PC-3 (cell line): ENCODE results near the gene OR52I1. TPM values are rescaled to one million over a fixed set of nuclear protein-coding genes. Genes with fewer than 3 reads are reported as not detected.

Experiments
- ATAC-seq: fragments of 200-7000 bp; cut with Tn5 transposase; 2 replicates; pipeline ENCODE4 v1.9.1; 2020; ENCODE audit warnings: mild to moderate bottlenecking, moderate library complexity
- BruUV-seq: library from RNA; stranded (reverse); fragments of 400-500 nt; replicated peaks from 2 replicates; lab custom pipeline; 2021; lab: Mats Ljungman, UMichigan
- CTCF ChIA-PET: fragments of 300-600 bp; sonication (Branson Sonifier 250); formaldehyde crosslinking; loops from one replicate; lab custom pipeline; 2022; ENCODE audit warnings: antibody characterized with exemption; lab: Charles Lee
- POLR2A ChIA-PET: fragments of 300-600 bp; sonication (Branson Sonifier 250); formaldehyde crosslinking; loops from one replicate; lab custom pipeline; 2022; ENCODE audit warnings: antibody characterized with exemption; ENCODE audit not compliant: unreplicated experiment; lab: Charles Lee
- DNase-seq: peaks from one replicate; pipeline ENCODE4 v3.0.0-alpha.2; 2015
- H2AFZ ChIP-seq: fragments of 300-600 bp; sonication (generic); 2 replicates; pipeline ENCODE4 v1.6.0; 2016; ENCODE audit warnings: antibody characterized with exemption, low read length
- H3F3A ChIP-seq: fragments of 300-600 bp; sonication (generic); one replicate; pipeline ENCODE4 v1.6.0; 2017; ENCODE audit warnings: antibody characterized with exemption, low read length, control low read depth, mild to moderate bottlenecking; ENCODE audit not compliant: unreplicated experiment
- H3K27ac ChIP-seq: fragments of 300-600 bp; sonication (generic); 2 replicates; pipeline ENCODE4 v1.5.1; 2016; ENCODE audit warnings: mild to moderate bottlenecking, low read length
- H3K27me3 ChIP-seq: fragments of 300-600 bp; sonication (generic); 2 replicates; pipeline ENCODE4 v1.6.1; 2016; ENCODE audit warnings: low read length, mixed read lengths
- H3K36me3 ChIP-seq: fragments of 300-600 bp; sonication (generic); 2 replicates; pipeline ENCODE4 v1.6.1; 2016; ENCODE audit warnings: low read depth, mixed run types, low read length, mixed read lengths
- H3K4me1 ChIP-seq: fragments of 300-600 bp; sonication (generic); 2 replicates; pipeline ENCODE4 v1.5.1; 2016; ENCODE audit warnings: low read length; ENCODE audit not compliant: insufficient read depth
- H3K4me2 ChIP-seq: fragments of 300-600 bp; sonication (generic); 2 replicates; pipeline ENCODE4 v1.6.0; 2016; ENCODE audit warnings: low read length
- H3K4me3 ChIP-seq: fragments of 300-600 bp; sonication (generic); 2 replicates; pipeline ENCODE4 v1.5.1; 2016; ENCODE audit warnings: mild to moderate bottlenecking, low read length, mixed read lengths
- H3K79me2 ChIP-seq: fragments of 300-600 bp; sonication (generic); 2 replicates; pipeline ENCODE4 v1.6.1; 2017; ENCODE audit warnings: low read length, mixed read lengths
- H3K9ac ChIP-seq: fragments of 300-600 bp; sonication (generic); 2 replicates; pipeline ENCODE4 v1.6.0; 2016; ENCODE audit warnings: mild to moderate bottlenecking, low read length
- H3K9me2 ChIP-seq: fragments of 300-600 bp; sonication (generic); replicated peaks from 2 replicates; pipeline ENCODE4 v1.6.1; 2016; ENCODE audit warnings: mixed run types, low read length, mixed read lengths
- H3K9me3 ChIP-seq: fragments of 300-600 bp; sonication (generic); 2 replicates; pipeline ENCODE4 v1.6.1; 2016; ENCODE audit warnings: low read length, mixed read lengths
- H4K20me1 ChIP-seq: fragments of 300-600 bp; sonication (generic); 2 replicates; pipeline ENCODE4 v1.6.1; 2016; ENCODE audit warnings: low read length, mixed read lengths
- EZH2 ChIP-seq: fragments of 300-600 bp; sonication (generic); IDR thresholded peaks from one replicate; pipeline ENCODE4 v1.6.1; 2017; ENCODE audit warnings: antibody characterized with exemption, mild to moderate bottlenecking, low read length; ENCODE audit not compliant: unreplicated experiment
- EZH2phosphoT487 ChIP-seq: fragments of 300-600 bp; sonication (generic); IDR thresholded peaks from 2 replicates; pipeline ENCODE4 v1.6.1; 2018; ENCODE audit warnings: mild to moderate bottlenecking, antibody characterized with exemption, low read length, borderline replicate concordance
- intact Hi-C: fragments of 100-400 bp; cut with micrococcal nuclease; formaldehyde crosslinking; loops from 2 replicates; pipeline ENCODE4 v1.9.0; 2023
- total RNA-seq: library from RNA; depleted of rRNA; stranded (reverse); fragments of >200 nt; gene quantifications from 2 replicates; pipeline ENCODE4 v1.2.3, GENCODE V29; 2014
- TF ChIP-seq, protein P1 (sequence below): fragments of 300-600 bp; sonication (generic); conservative IDR thresholded peaks from 2 replicates; pipeline ENCODE4 v1.5.1; 2017; ENCODE audit warnings: antibody characterized with exemption, low read depth, mild to moderate bottlenecking, low read length

The OR52I1 gene
- total RNA-seq, 1 experiment from 2014 or later = not detected

GRCh38 chr11:4569075-4569474 lies 24.8 kb upstream of the OR52I1 start:
- no peaks in the 10 kb centered on the region for H3K36me3 ChIP-seq
- intact Hi-C loops = no loop called here

GRCh38 chr11:4576880-4577279 lies 17.0 kb upstream of the OR52I1 start:
- Histone ChIP-seq H3K79me2 (no peaks in the 10 kb centered on the region), H3K9me2 (no peaks in the 10 kb centered on the region), H4K20me1 (no peaks in the 10 kb centered on the region), H2AFZ (no peak overlapping the region), H3K4me1 (no peaks in the 10 kb centered on the region), H3F3A (no peaks in the 10 kb centered on the region), H3K4me2 (no peak overlapping the region), H3K36me3 (no peaks in the 10 kb centered on the region), H3K9ac (no peak overlapping the region), H3K9me3 (no peaks in the 10 kb centered on the region), H3K4me3 (no peak overlapping the region), H3K27me3 (peaks cover 59% of the 10 kb centered on the region), H3K27ac (no peak overlapping the region)
- DNase-seq (no peak), ATAC-seq (no peak)
- intact Hi-C loops = no loop called here
- ChIA-PET CTCF (no interaction called here), POLR2A (no interaction called here)
- TF ChIP-seq EZH2 (no peak), EZH2phosphoT487 (no peak)
- TF ChIP-seq, protein P1, sequence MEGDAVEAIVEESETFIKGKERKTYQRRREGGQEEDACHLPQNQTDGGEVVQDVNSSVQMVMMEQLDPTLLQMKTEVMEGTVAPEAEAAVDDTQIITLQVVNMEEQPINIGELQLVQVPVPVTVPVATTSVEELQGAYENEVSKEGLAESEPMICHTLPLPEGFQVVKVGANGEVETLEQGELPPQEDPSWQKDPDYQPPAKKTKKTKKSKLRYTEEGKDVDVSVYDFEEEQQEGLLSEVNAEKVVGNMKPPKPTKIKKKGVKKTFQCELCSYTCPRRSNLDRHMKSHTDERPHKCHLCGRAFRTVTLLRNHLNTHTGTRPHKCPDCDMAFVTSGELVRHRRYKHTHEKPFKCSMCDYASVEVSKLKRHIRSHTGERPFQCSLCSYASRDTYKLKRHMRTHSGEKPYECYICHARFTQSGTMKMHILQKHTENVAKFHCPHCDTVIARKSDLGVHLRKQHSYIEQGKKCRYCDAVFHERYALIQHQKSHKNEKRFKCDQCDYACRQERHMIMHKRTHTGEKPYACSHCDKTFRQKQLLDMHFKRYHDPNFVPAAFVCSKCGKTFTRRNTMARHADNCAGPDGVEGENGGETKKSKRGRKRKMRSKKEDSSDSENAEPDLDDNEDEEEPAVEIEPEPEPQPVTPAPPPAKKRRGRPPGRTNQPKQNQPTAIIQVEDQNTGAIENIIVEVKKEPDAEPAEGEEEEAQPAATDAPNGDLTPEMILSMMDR = no peak
- BruUV-seq = no TSS peak

More at GRCh38 chr11:4569075-4569474, 24.8 kb upstream of the OR52I1 start:
- Histone ChIP-seq H3K4me3 (no peak overlapping the region), H3K4me2 (no peak overlapping the region), H3K27me3 (peaks cover 18% of the 10 kb centered on the region; the same call in 1 of the 2 replicates), H3F3A (no peaks in the 10 kb centered on the region), H3K9me2 (no peaks in the 10 kb centered on the region), H3K4me1 (no peaks in the 10 kb centered on the region), H3K9ac (no peak overlapping the region), H2AFZ (no peak overlapping the region), H3K9me3 (no peaks in the 10 kb centered on the region), H3K79me2 (no peaks in the 10 kb centered on the region), H4K20me1 (no peaks in the 10 kb centered on the region), H3K27ac (no peak overlapping the region)
- no TSS peak for BruUV-seq
- ChIA-PET CTCF (no interaction called here), POLR2A (no interaction called here)
- TF ChIP-seq EZH2 (no peak), EZH2phosphoT487 (no peak)
- TF ChIP-seq, protein P1 = no peak
- DNase-seq = no peak
- no peak for ATAC-seq

DNA sequence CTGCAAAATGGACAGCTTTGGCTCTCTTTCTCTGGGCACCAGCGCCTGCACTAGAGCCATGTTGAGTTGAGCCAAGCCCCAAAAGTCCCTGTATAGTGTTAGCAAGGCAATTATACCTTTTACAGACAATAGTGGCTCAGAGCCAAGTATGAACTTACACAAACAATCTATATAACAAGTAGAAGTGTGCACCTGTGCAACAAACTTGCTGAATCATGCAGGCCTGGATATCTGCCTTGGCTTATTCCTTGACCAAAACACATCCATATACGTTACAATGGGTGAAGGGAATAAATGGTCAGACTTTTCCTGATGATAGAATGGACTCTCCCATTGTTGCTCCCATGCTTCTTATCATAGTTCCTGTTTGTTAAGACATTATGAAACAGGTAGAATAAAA lies 16.1 kb upstream of the OR52I1 start:
- no peak for TF ChIP-seq EZH2phosphoT487
- TF ChIP-seq, protein P1 = no peak
- no peak for TF ChIP-seq EZH2
- intact Hi-C loops = no loop called here
- ChIA-PET POLR2A (no interaction called here), CTCF (no interaction called here)
- Histone ChIP-seq H3K4me3 (no peak overlapping the region), H3K27ac (no peak overlapping the region), H4K20me1 (no peaks in the 10 kb centered on the region), H3K4me1 (no peaks in the 10 kb centered on the region), H3K9ac (no peak overlapping the region), H3K9me2 (no peaks in the 10 kb centered on the region), H2AFZ (no peak overlapping the region), H3K36me3 (no peaks in the 10 kb centered on the region), H3K27me3 (peaks cover 58% of the 10 kb centered on the region), H3K9me3 (no peaks in the 10 kb centered on the region), H3K4me2 (no peak overlapping the region), H3F3A (no peaks in the 10 kb centered on the region), H3K79me2 (no peaks in the 10 kb centered on the region)
- no TSS peak for BruUV-seq
- DNase-seq = no peak
- ATAC-seq = no peak
